ENCODE data around the gene RNASEL. TPM values are rescaled to one million over a fixed set of nuclear protein-coding genes. Genes with fewer than 3 reads are reported as not detected.

Gene RNASEL
- polyA plus RNA-seq, 1 of the 3 experiments (the other 2 are of a cell fraction), result not detected

DNA sequence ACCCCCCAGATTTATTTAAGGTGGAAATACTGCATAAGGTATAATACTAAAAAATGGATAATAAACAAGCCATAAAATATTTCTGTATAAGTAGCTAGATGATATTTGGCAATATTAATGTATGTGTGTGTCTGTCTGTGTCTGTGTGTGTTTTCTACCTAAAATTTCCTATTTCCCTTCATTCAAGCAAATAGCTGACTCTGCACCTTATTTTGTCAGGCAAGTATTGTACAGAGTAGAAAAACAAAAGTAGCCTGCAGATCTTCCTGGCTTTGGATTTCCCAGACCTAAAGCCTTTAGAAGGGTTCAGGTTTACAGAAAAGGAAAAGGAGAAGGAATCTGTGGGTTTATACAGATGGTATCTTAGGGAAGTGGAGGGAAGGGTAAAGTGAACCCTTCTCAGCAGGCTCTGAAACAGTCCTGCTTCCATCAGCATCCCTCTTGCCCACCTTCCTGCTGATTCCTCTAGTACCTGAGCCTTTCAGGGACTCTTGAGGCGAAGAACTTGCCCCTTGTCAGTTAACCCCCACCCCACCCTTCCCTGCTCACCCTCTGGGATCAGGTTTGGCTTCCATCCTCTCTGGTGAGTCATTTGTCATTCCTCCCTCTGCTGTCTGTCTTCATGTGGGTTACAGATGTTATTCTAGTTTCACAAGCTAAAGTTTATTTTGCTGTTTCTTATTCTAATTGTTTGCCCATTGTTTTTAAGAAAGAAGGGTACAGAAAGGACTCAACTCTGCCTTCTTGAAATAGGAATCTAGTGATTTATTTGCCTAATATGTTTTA, 36.9 kb upstream of the RNASEL start:
- Histone ChIP-seq H3K79me2 (ENCODE audit: insufficient read depth) (no peaks in the 10 kb centered on the region), H3K36me3 (replicated peaks in 1 of 2; ENCODE audit: control insufficient read depth in 1 of 2, insufficient read depth in 2 of 2, low read length in 1 of 2) (no peaks in the 10 kb centered on the region), H3K4me3 (ENCODE audit: low read depth in 2 of 2, low read length in 1 of 2) (no peak overlapping the region), H2AFZ (ENCODE audit: low read depth) (no peak overlapping the region), H3K9me2 (no peaks in the 10 kb centered on the region), H3K9ac (no peak overlapping the region), H3F3A (replicated peaks; ENCODE audit: insufficient read depth) (no peaks in the 10 kb centered on the region), H3K4me2 (no peak overlapping the region), H3K4me1 (ENCODE audit: control insufficient read depth in 1 of 2, insufficient read depth in 2 of 2, low read depth in 1 of 2, low read length in 1 of 2) (peaks cover 7 to 17% of the 10 kb centered on the region in 2 experiments; a peak in 3 of 4 replicates), H3K27me3 (ENCODE audit: insufficient read depth) (no peaks in the 10 kb centered on the region), H4K20me1 (ENCODE audit: insufficient read depth) (no peaks in the 10 kb centered on the region), H3K9me3 (0 out of 2 replicates have a peak, but pooled peaks cover 3% of the 10 kb centered on the region), H3K27ac (ENCODE audit: low read depth in 2 of 2, low read length in 1 of 2) (no peak overlapping the region)
- DNase-seq, result no peak
- ChIA-PET POLR2A (no interaction called here), CTCF (interaction anchor here (1.5 to 1.6 kb wide), 2 partner anchors 10 to 159 kb away, joined by 4 to 6 read pairs; no protein-coding TSS in a partner anchor)
- TF ChIP-seq FOSL2 (IDR thresholded peaks at IDR 0.05; ENCODE audit: borderline replicate concordance, low read depth), result peak; percentile 57; the same call in 1 of the 2 replicates
- TF ChIP-seq JUND (IDR thresholded peaks at IDR 0.05), result 0 out of 2 replicates have a peak, but pooled peaks have one; percentile 6
- TF ChIP-seq SMC3 (IDR thresholded peaks at IDR 0.05; ENCODE audit: low read depth, low read length), result no peak
- TF ChIP-seq RAD21 (IDR thresholded peaks at IDR 0.05; ENCODE audit: low read length), result no peak
- TF ChIP-seq SIN3A (IDR thresholded peaks at IDR 0.05; ENCODE audit: borderline replicate concordance, low read depth, low read length), result no peak
- TF ChIP-seq, protein P1, sequence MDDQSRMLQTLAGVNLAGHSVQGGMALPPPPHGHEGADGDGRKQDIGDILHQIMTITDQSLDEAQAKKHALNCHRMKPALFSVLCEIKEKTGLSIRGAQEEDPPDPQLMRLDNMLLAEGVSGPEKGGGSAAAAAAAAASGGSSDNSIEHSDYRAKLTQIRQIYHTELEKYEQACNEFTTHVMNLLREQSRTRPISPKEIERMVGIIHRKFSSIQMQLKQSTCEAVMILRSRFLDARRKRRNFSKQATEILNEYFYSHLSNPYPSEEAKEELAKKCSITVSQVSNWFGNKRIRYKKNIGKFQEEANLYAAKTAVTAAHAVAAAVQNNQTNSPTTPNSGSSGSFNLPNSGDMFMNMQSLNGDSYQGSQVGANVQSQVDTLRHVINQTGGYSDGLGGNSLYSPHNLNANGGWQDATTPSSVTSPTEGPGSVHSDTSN (IDR thresholded peaks at IDR 0.05), result peak; percentile 53
- peak; percentile 78 for TF ChIP-seq TCF12 (IDR thresholded peaks at IDR 0.05)
- TF ChIP-seq YY1 (IDR thresholded peaks at IDR 0.05; ENCODE audit: low read depth), result no peak
- 33% methylated on average over 1 of the region's 1 CpG for WGBS (ENCODE audit: low lambda C conversion rate)

DNA sequence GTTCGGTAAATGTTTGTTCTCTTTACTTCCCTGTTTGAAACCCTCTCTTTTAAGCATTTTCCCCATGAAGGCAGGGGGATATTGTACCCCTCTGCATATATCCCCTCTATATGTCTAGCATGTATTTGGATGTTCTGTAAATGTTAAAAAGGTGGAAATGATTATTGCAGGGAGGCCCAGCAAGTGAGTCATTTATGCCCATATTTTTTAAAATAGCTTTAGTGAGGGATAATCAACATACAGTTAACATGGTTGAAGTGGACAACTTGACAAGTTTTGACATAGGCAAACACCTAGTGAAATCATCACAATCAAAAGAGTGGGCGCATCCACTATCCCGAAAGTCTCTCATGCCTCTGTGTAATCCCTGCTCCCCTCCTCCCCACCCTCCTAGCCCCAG, 36.0 kb upstream of the RNASEL start:
- no peaks in the 10 kb centered on the region for H4K20me1 ChIP-seq (ENCODE audit: insufficient read depth)
- H2AFZ ChIP-seq (ENCODE audit: low read depth), result no peak overlapping the region
- H3F3A ChIP-seq (replicated peaks; ENCODE audit: insufficient read depth), result no peaks in the 10 kb centered on the region
- no peaks in the 10 kb centered on the region for H3K36me3 ChIP-seq (replicated peaks in 1 of 2; ENCODE audit: control insufficient read depth in 1 of 2, insufficient read depth in 2 of 2, low read length in 1 of 2)
- TF ChIP-seq, protein P2, sequence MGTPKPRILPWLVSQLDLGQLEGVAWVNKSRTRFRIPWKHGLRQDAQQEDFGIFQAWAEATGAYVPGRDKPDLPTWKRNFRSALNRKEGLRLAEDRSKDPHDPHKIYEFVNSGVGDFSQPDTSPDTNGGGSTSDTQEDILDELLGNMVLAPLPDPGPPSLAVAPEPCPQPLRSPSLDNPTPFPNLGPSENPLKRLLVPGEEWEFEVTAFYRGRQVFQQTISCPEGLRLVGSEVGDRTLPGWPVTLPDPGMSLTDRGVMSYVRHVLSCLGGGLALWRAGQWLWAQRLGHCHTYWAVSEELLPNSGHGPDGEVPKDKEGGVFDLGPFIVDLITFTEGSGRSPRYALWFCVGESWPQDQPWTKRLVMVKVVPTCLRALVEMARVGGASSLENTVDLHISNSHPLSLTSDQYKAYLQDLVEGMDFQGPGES (IDR thresholded peaks at IDR 0.05; ENCODE audit: low read depth, low read length), result no peak
- TF ChIP-seq POLR2AphosphoS5 (IDR thresholded peaks at IDR 0.05; ENCODE audit: low read depth, low read length), result no peak
- no peak overlapping the region for H3K9ac ChIP-seq
- peaks cover 7 to 10% of the 10 kb centered on the region in 2 experiments; a peak in 3 of 4 replicates for H3K4me1 ChIP-seq (ENCODE audit: control insufficient read depth in 1 of 2, insufficient read depth in 2 of 2, low read depth in 1 of 2, low read length in 1 of 2)
- CTCF ChIA-PET, result interaction anchor here (0.9 to 1.6 kb wide), 3 partner anchors 9 to 160 kb away, joined by 3 to 6 read pairs (median 4); no protein-coding TSS in a partner anchor
- H3K4me2 ChIP-seq, result no peak overlapping the region
- no peak overlapping the region for H3K4me3 ChIP-seq (ENCODE audit: low read depth in 2 of 2, low read length in 1 of 2)
- DNase-seq, result no peak
- WGBS (ENCODE audit: low lambda C conversion rate), result 72% methylated on average over 3 of the region's 3 CpGs
- 0 out of 2 replicates have a peak, but pooled peaks cover 3% of the 10 kb centered on the region for H3K9me3 ChIP-seq
- no peaks in the 10 kb centered on the region for H3K79me2 ChIP-seq (ENCODE audit: insufficient read depth)
- POLR2A ChIA-PET, result no interaction called here
- H3K27ac ChIP-seq (ENCODE audit: low read depth in 2 of 2, low read length in 1 of 2), result no peak overlapping the region
- no peaks in the 10 kb centered on the region for H3K27me3 ChIP-seq (ENCODE audit: insufficient read depth)
- no peaks in the 10 kb centered on the region for H3K9me2 ChIP-seq
